ENCODE results near the gene FKBP5.
"Not testable (repeated sequence)": the region's sequence is repeated elsewhere in the genome, so short reads cannot be mapped to it uniquely, and the experiment has no call there.

Gene FKBP5

GRCh38 chr6:35687658-35688604 lies 784 bp downstream of the FKBP5 start:
- DNase-seq: peak; percentile 73

GRCh38 chr6:35686873-35687555 lies 1.7 kb downstream of the FKBP5 start:
- no peak for DNase-seq

DNA sequence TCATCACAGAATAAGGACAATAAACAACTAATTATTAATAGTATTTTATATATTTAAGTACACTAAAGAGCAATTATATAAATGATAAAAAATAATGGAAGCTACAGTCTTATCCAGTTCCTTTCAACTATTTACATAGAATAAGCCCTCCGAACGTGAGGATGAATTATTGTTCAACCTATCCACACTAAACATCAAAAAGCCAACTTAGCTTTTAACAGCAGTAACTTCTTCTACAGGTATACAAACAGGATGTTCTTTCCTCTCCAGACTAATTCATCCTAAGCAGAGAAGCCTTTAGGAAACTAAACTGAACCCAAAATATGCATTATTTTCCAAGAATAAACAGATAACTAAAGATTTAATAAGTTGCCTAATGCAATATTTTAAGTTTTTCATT lies 2.3 kb downstream of the FKBP5 start:
- DNase-seq: no peak

- DNase-seq: no peak
Measured at GRCh38 chr6:35683267-35683666, 5.4 kb downstream of the FKBP5 start.

DNA sequence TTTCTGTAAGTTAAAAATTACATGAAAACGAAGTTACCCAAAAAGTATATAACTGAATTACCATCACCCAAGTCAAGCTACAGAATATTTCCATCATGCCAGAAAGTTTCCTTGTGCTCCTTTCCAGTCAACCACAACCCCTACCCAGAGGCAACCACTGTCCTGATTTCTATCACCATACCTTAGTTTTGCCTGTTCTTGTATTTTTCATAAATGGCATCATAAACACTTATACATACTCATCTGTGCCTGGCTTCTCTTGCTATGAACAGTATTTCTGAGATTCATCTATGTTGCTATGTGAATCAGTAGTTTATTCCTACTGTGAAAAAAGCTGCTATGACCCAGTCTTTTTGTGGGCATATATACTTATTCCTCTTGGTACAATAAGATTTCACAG lies 7.4 kb downstream of the FKBP5 start:
- peak; percentile 40 for DNase-seq

- no peak for DNase-seq
Measured at GRCh38 chr6:35679399-35679798, 9.3 kb downstream of the FKBP5 start.

DNA sequence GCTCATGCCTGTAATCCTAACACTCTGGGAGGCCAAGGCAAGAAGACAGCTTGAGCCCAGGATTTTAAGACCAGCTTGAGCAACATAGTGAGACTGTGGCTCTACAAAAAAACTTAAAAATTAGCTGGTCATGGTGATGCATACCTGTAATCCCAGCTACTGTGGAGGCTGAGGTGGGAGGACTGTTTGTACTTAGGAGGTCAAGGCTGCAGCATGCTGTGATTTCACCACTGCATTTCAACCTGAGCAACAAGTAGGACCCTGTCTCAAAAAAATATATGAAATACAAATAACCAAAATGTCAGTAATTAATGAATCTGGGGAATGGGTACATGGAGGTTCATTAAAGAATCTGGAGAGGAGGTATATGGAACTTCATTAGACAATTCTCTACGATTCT lies 9.9 kb downstream of the FKBP5 start:
- DNase-seq: no peak

- DNase-seq: no peak
Measured at GRCh38 chr6:35678021-35678654, 10.6 kb downstream of the FKBP5 start.

GRCh38 chr6:35677456-35677855 lies 11.3 kb downstream of the FKBP5 start:
- DNase-seq: no peak

- DNase-seq: no peak
Measured at GRCh38 chr6:35675871-35676459, 12.8 kb downstream of the FKBP5 start.

- DNase-seq: no peak
Measured at GRCh38 chr6:35674594-35674993, 14.1 kb downstream of the FKBP5 start.

DNA sequence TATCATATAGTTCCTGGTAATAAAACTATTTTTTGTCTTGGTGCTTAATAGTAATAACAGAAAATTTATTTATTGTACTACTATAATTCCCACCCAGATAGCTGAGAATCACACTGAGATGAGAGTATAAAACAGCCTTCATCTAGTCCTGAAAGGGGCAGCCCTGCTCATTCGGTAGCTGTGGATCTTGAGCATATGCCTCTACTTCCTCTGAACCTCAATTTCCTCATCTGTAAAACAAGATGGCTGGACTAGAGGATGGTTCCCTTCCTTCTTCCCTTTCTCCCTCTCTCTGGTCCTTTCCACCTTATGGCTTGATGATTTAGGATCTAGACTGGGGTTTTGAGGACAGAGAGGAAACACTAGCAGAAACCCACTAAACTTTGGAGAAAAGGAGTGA lies 15.0 kb downstream of the FKBP5 start:
- no peak for DNase-seq

DNA sequence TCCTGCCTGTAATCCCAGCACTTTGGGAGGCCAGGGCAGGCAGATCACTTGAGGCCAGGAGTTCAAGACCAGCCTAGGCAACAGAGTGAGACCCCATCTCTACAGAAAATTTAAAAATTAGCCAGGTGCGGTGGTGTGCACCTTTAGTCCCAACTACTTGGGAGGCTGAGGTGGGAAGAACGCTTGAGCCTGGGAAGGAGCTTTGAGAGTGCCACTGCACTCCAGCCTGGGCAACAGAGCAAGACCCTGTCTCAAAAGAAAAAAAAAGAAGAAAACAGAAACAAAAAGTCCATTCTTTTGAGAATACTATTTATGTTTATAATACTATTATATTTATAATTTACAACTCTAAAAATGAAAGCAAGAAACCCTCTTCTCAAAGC lies 15.4 kb downstream of the FKBP5 start:
- not testable (repeated sequence) for DNase-seq

DNA sequence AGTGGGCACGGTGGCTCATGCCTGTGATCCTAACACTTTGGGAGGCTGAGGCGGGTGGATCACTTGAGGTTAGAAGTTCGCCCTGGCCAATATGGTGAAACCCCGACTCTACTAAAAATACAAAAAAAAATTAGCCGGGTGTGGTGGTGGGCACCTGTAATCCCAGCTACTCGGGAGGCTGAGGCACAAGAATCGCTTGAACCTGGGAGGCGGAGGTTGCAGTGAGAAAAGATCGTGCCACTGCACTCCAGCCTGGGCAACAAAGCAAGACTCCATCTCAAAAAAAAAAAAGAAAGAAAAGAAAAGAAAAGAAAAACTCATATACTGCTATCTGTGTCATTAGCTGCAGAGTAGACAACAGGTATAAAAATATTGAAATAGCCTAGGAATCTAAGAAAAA lies 18.3 kb downstream of the FKBP5 start:
- DNase-seq: not testable (repeated sequence)

GRCh38 chr6:35669451-35670045 lies 19.2 kb downstream of the FKBP5 start:
- DNase-seq: no peak

DNA sequence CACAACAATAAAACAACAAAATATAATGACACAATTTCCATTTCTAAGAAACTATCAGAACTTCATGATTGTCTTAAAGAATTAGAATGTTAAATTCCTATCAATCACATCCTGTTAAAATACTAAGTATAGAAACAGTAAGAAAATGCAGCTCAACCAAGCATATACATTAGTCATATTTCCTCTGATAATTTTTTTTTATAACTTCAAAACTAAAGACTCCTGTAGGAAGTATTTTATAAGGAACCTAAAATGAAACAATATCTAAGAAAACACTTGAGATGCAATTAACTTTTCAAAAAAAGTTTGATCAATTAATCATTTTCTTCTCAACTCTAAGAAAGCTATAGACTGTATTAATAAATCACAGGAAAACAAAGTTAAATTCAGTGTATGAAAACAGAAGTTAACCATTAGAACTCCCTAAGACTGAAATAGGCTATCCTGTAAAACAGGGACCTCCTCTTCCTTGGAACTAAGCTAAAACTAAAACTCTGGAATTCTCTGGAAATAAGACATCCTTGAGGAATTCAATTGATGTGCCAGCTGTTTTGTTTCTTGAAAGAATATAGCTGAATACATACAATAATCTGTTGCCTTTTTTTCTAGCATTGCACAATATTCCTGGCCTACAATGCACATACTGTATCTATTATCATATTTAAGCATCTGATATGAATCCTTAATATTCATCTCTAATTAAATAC lies 19.8 kb downstream of the FKBP5 start:
- DNase-seq: no peak

DNA sequence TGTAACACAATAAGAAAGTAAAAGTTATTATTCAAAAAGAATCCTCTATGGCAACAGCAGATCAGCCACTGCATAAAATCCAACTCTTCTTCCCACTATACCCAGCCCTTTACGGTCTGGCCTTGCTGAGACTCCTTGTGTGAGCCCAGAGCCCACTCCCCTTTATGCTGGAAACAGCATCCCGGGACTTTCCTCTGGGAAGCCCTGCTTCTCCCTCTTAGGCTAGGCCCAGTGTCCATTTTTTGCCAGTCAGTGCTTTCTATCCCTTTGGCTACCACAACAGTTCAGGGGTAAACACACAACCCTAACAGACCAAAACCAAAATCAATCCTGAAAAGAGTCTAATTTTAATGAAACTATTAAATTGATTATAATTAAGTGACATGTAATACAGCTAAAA lies 20.6 kb downstream of the FKBP5 start:
- DNase-seq: no peak

- no peak for DNase-seq
Measured at GRCh38 chr6:35665573-35665972, 23.1 kb downstream of the FKBP5 start.

- no peak for DNase-seq
Measured at GRCh38 chr6:35664945-35665344, 23.8 kb downstream of the FKBP5 start.

GRCh38 chr6:35663447-35664235 lies 25.1 kb downstream of the FKBP5 start:
- no peak for DNase-seq

GRCh38 chr6:35662999-35663398 lies 25.7 kb downstream of the FKBP5 start:
- no peak for DNase-seq

All from stimulated activated CD4-positive, alpha-beta T cell treated with anti-CD3 and anti-CD28 coated beads, Interleukin-15, amount 100 ng/mL, for 24 hours (primary cell).